Measurements from ENCODE around the gene DDC.

The DDC gene

GRCh38 chr7:50558294-50559053, 6.7 kb downstream of the DDC start:
- TF ChIP-seq CSRNP3 (CRISPR knock-in tag; IDR thresholded peaks at IDR 0.05) = no peak
- TF ChIP-seq BACH2 (CRISPR knock-in tag; IDR thresholded peaks at IDR 0.05; ENCODE audit: borderline replicate concordance) = no peak
- no peak for TF ChIP-seq ZC3H10 (CRISPR knock-in tag; IDR thresholded peaks at IDR 0.05)
- TF ChIP-seq TCF4 (CRISPR knock-in tag; IDR thresholded peaks at IDR 0.05; ENCODE audit: borderline replicate concordance) = no peak
- TF ChIP-seq ARNTL (CRISPR knock-in tag; IDR thresholded peaks at IDR 0.05; ENCODE audit: borderline replicate concordance, low read depth) = no peak
- no peak for TF ChIP-seq TOX (CRISPR knock-in tag; IDR thresholded peaks at IDR 0.05; ENCODE audit: borderline replicate concordance)
- no peak for TF ChIP-seq ZNF8 (CRISPR knock-in tag; IDR thresholded peaks at IDR 0.05)
- no peak for TF ChIP-seq TSHZ2 (CRISPR knock-in tag; IDR thresholded peaks at IDR 0.05)
- no peak for TF ChIP-seq GLIS3 (CRISPR knock-in tag; IDR thresholded peaks at IDR 0.05)
- no peak for TF ChIP-seq ZNF70 (CRISPR knock-in tag; IDR thresholded peaks at IDR 0.05)
- TF ChIP-seq SNAI2 (CRISPR knock-in tag; IDR thresholded peaks at IDR 0.05) = no peak
- TF ChIP-seq OSR1 (CRISPR knock-in tag; IDR thresholded peaks at IDR 0.05) = no peak

GRCh38 chr7:50557099-50557498, 8.1 kb downstream of the DDC start:
- TF ChIP-seq, protein P1, sequence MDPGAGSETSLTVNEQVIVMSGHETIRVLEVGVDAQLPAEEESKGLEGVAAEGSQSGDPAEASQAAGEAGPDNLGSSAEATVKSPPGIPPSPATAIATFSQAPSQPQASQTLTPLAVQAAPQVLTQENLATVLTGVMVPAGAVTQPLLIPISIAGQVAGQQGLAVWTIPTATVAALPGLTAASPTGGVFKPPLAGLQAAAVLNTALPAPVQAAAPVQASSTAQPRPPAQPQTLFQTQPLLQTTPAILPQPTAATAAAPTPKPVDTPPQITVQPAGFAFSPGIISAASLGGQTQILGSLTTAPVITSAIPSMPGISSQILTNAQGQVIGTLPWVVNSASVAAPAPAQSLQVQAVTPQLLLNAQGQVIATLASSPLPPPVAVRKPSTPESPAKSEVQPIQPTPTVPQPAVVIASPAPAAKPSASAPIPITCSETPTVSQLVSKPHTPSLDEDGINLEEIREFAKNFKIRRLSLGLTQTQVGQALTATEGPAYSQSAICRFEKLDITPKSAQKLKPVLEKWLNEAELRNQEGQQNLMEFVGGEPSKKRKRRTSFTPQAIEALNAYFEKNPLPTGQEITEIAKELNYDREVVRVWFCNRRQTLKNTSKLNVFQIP (CRISPR knock-in tag; IDR thresholded peaks at IDR 0.05; ENCODE audit: borderline replicate concordance, low read depth) = no peak
- no peak for TF ChIP-seq ZNF565 (CRISPR knock-in tag; conservative IDR thresholded peaks at IDR 0.05; ENCODE audit: low read depth)
- no peak for ATAC-seq

More at GRCh38 chr7:50558294-50559053, 6.7 kb downstream of the DDC start:
- ATAC-seq = no peak

DNA sequence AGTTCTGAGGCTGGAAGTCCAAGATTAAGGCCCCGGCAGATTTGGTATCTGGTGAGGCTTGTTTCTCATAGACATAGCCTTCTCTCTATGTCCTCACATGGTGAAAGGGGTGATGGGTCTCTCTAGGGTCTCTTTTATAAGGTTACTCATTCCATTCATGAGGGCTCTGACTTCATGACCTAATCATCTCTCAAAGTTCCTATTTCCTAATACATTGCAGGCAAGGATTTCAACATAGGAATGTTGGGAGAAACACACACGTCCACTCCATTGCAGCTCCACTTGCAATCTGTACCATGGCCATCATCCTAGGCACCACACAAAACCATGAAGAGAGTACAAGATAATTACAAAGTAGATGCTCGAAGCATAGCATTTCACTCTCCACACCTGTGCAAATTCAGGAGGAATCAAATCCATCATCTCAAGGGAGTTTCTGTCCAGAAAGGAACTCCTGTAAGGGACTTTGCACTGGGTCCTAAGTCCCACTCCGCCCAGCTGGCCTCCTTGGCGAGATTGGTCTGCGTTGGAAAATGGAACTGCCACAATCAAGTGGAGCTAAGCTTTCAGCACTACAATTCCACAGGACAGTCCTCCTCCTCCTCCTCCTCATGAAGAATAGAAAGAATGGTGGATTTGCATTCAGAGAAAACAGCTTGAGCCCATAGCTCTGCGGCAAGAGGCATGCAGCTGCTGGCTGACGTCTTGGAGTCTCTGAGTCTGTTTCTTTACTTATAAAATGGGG, 8.8 kb downstream of the DDC start:
- ATAC-seq = no peak
- TF ChIP-seq TSHZ2 (CRISPR knock-in tag; IDR thresholded peaks at IDR 0.05) (no peak), TCF4 (CRISPR knock-in tag; IDR thresholded peaks at IDR 0.05; ENCODE audit: borderline replicate concordance) (no peak)

GRCh38 chr7:50555594-50556140, 9.5 kb downstream of the DDC start:
- TF ChIP-seq ARNTL (CRISPR knock-in tag; IDR thresholded peaks at IDR 0.05; ENCODE audit: borderline replicate concordance, low read depth) (no peak), PPARA (CRISPR knock-in tag; IDR thresholded peaks at IDR 0.05; ENCODE audit: borderline replicate concordance) (no peak), TCF4 (CRISPR knock-in tag; IDR thresholded peaks at IDR 0.05; ENCODE audit: borderline replicate concordance) (no peak), ZC3H10 (CRISPR knock-in tag; IDR thresholded peaks at IDR 0.05) (no peak), ZNF70 (CRISPR knock-in tag; IDR thresholded peaks at IDR 0.05) (no peak), SNAI2 (CRISPR knock-in tag; IDR thresholded peaks at IDR 0.05) (no peak), BACH2 (CRISPR knock-in tag; IDR thresholded peaks at IDR 0.05; ENCODE audit: borderline replicate concordance) (no peak), ZNF8 (CRISPR knock-in tag; IDR thresholded peaks at IDR 0.05) (no peak)
- TF ChIP-seq, protein P1 (CRISPR knock-in tag; IDR thresholded peaks at IDR 0.05; ENCODE audit: borderline replicate concordance, low read depth) = no peak

More at GRCh38 chr7:50555594-50556140, 9.5 kb downstream of the DDC start:
- no peak for ATAC-seq
